VCaP (cell line): ENCODE data around the gene SUFU.
"Not testable (repeated sequence)": the region's sequence is repeated elsewhere in the genome, so short reads cannot be mapped to it uniquely, and the experiment has no call there.

Experiments used
- H3K27ac ChIP-seq: fragments of 450-650 bp; 2 replicates; pipeline ENCODE4 v1.5.1; 2017
- TF ChIP-seq, protein P1 (sequence below): fragments of 450-650 bp; conservative IDR thresholded peaks from 2 replicates; pipeline ENCODE4 v1.5.1; 2017; ENCODE audit warnings: mild to moderate bottlenecking, moderate library complexity

SUFU gene

DNA sequence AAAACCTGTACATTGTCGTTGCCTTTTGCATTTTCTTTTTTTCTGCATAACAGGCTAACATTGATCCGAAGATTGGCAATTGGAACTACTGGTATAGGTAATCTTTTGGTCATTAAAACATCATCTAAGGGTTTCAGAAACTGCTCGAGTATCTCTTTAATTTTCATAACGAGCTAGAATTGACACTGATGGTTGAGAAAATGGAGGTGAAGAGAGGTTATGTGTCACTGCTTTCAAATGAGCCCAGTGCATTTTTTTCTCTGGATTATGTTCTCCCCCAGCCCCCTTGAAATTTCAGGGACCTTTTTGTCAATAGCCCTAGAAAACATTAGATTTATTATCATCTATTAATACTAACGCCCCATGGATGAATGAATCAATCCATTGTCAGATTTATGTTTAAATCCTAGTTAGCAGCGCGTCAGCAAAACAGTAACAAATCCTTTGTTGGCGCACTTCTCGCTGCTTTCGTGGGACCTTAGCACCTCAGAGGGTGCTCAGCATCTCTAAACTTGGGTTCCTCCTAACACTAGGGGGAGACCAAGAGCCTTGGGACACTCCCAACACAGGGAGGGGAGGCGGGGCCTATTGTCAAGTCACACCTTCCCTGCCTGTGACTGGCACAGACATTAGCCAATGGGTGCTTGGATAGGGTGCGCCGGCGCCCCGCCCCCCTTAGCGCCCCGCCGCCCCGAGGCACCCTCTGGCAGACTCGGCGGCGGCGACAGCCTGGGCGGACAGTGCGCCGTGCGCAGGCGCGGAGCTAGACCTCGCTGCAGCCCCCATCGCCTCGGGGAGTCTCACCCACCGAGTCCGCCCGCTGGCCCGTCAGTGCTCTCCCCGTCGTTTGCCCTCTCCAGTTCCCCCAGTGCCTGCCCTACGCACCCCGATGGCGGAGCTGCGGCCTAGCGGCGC lies at the start of gene SUFU:
Gene SUFU, plus strand, starts transcription at position 709 of the 915 bp plus-strand sequence. Its CDS starts 181 bp downstream, at position 890.
- peak within 1 kb of the TSS; percentile 90 for H3K27ac ChIP-seq
- TF ChIP-seq, protein P1, sequence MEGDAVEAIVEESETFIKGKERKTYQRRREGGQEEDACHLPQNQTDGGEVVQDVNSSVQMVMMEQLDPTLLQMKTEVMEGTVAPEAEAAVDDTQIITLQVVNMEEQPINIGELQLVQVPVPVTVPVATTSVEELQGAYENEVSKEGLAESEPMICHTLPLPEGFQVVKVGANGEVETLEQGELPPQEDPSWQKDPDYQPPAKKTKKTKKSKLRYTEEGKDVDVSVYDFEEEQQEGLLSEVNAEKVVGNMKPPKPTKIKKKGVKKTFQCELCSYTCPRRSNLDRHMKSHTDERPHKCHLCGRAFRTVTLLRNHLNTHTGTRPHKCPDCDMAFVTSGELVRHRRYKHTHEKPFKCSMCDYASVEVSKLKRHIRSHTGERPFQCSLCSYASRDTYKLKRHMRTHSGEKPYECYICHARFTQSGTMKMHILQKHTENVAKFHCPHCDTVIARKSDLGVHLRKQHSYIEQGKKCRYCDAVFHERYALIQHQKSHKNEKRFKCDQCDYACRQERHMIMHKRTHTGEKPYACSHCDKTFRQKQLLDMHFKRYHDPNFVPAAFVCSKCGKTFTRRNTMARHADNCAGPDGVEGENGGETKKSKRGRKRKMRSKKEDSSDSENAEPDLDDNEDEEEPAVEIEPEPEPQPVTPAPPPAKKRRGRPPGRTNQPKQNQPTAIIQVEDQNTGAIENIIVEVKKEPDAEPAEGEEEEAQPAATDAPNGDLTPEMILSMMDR: peak; percentile 93

DNA sequence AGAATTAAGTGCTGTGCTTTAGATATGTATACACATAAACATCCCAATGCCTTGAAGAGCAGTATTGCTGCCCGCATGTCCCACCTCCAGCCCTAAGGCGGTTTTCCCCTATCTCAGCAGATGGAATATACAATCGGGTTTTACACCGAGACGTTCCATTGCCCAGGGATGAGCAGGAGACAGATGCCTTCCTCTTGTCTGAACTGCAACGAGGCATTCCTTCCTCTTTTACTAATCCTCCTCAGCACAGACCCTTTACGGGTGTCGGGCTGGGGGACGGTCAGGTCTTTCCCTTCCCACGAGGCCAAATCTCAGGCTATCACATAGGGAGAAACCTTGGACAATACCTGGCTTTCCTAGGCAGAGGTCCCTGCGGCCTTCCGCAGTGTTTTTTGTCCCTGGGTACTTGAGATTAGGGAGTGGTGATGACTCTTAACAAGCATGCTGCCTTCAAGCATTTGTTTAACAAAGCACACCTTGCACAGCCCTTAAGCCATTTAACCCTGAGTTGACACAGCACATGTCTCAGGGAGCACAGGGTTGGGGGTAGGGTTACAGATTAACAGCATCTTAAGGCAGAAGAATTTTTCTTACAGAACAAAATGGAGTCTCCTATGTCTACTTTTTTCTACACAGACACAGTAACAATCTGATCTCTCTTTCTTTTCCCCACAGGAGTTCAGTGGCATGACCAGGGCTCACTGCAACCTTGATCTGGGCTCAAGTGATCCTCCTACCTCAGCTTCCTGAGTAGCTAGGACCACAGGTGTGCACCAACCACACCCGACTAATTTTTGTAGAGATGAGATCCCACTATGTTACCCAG lies 48.9 kb upstream of the SUFU start:
- not testable (repeated sequence) for H3K27ac ChIP-seq

DNA sequence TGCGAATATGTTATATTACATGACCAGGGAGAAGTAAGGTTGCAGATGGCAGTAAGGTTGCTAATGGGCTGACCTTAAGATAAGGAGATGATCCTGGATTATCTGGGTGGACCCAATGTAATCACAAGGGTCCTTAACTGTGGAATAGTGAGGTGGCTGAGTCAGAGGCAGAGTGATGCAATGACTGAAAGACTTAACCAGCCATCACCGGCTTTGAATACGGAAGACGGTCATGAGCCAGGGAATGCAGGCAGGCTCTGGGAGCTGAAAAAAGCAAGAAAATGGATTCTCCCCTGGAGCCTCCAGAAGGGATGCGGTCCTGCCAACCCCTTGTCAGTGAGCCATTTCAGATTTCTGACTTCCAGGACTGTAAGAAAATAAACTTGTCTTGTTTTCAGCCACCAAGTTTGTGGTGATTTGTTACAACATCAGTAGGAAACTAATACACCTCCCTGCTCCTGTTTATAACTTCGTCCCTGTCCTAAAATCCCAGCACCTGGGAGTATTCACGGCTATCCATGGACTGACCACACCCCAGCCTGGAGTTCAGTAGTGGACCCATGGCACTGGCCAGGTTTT lies 47.8 kb upstream of the SUFU start:
- TF ChIP-seq, protein P1: no peak
- no peak overlapping the region for H3K27ac ChIP-seq

DNA sequence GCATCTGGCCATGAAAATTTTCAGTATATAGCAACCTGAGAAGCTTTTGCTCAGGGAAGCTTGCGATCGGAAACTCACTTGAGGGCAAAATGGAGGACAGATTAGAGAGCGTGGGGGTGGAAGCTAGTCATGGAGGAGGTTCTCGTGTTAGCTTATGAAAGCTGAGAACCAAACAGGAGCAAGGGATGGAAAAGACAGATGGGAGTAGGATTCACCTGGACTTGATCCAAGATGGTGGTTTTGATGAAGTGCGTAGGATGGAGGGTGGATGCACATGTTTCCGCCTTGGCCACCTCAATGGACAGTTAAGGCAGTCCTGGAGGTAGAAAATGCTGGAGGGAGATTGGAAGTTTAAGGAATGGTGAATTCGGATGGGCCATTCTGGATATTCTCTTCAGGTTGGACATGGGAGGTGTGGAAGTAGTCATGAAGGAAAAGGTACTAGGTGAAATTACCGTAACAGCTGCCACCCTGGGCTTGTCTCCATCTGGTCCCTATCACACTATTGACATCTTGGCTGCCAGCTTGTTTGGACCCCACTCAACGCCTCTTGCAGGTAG lies 46.1 kb upstream of the SUFU start:
- H3K27ac ChIP-seq: no peak overlapping the region

DNA sequence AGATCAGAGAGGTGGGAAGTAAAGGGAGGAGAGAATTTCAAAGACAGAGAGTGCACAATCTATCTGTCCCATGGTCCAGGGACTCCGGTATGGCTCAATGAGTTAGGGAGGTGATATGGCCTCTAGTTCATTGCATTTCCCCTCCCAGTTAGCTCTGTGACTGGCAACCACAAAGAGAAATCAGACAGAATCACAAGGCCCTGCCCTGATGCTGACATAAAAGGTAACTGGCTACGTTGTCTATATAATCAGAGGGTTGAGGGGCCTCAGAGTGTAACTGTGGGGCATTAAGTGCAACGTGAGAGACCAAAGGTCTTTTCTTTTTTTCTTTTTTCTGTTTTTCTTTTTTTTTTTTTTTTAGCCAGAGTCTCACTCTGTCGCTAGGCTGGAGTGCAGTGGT lies 45.1 kb upstream of the SUFU start:
- no peak overlapping the region for H3K27ac ChIP-seq
- TF ChIP-seq, protein P1: no peak

More for the DNA sequence above, 46.1 kb upstream of the SUFU start:
- TF ChIP-seq, protein P1: no peak

DNA sequence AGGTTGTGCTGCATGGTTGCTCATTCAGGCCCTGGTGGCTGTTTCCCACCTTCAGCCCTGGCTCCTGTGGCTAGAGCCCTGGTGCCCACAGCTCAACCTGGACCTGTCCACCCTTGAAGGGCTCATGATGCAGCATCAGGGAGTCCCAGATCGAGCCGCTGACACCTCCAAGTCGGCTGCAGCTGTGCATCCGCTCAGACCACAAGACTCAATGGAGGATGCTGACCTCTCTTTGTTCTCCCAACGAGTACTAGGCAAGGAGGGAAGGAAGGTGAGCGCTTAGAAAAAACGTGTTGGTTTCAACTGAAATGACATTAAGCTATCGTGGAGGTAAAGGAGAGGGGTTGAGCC lies 43.0 kb upstream of the SUFU start:
- H3K27ac ChIP-seq: peak overlapping the region; percentile 93
- TF ChIP-seq, protein P1: no peak

DNA sequence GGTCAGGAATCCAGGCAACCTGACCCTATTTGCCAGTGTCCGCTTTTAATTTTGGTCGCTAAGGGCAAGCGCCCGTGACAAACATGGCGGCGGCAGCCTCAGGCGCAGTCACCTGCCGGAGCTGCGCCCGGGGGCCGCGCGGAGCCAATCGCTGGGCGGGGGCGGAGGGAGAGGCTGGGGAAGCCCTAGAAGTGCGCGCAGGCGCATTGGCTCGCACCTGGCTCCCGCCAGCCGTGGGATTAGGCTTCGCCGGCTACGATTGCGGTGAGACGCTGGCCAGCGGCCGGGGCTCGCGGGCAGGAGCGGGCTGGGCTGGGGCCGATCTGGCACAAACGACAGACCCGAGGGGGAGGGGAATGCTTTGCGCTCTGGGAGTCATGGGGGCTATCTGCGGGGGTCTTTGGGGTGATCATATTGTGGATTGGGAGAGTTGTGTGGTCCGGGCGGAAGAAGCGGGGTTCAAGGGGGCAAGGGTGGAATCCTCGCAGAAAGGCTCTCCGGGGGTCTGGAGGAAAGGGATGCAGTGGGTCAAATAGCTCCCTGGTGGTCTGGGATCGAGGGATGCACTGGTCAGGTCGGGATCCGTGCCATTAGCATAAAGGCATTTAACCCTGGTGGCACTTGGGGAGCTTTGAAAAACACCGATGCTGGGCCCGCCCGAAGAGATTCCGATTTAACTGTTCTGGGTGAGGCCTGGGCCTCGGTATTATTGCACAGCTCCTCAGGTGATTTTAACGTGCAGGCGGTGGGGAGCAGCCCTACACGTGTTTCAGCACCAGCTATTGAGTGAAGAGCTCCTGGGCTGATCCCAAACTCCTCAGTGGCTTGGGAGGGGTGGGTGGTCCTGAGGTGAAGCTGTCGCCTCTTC lies 42.4 kb upstream of the SUFU start:
- TF ChIP-seq, protein P1: no peak
- H3K27ac ChIP-seq: peak overlapping the region; percentile 93
